ENCODE measurements around the gene LYRM9.

The LYRM9 gene

GRCh38 chr17:27878776-27879562 lies 14.2 kb downstream of the LYRM9 start:
- no peaks in the 10 kb centered on the region for H3K9me3 ChIP-seq
- no peaks in the 10 kb centered on the region for H3K27me3 ChIP-seq
- no peak for TF ChIP-seq CTCF (IDR thresholded peaks at IDR 0.05)
- H3K27ac ChIP-seq, result no peak overlapping the region
- H3K4me3 ChIP-seq (ENCODE audit: low read depth in 1 of 2, low read length in 1 of 2), result no peak overlapping the region
- no peaks in the 10 kb centered on the region for H3K4me1 ChIP-seq (ENCODE audit: control insufficient read depth in 1 of 2, insufficient read depth in 1 of 2, low read depth in 1 of 2, low read length in 1 of 2)
- H3K36me3 ChIP-seq, result no peaks in the 10 kb centered on the region

GRCh38 chr17:27873746-27874145 lies 19.4 kb downstream of the LYRM9 start:
- Histone ChIP-seq H3K4me1 (ENCODE audit: control insufficient read depth in 1 of 2, insufficient read depth in 1 of 2, low read depth in 1 of 2, low read length in 1 of 2) (no peaks in the 10 kb centered on the region), H3K9me3 (no peaks in the 10 kb centered on the region), H3K27me3 (no peaks in the 10 kb centered on the region), H3K4me3 (ENCODE audit: low read depth in 1 of 2, low read length in 1 of 2) (no peak overlapping the region), H3K36me3 (no peaks in the 10 kb centered on the region), H3K27ac (no peak overlapping the region)
- TF ChIP-seq CTCF (IDR thresholded peaks at IDR 0.05), result no peak

GRCh38 chr17:27873211-27873610 lies 20.0 kb downstream of the LYRM9 start:
- Histone ChIP-seq H3K4me3 (ENCODE audit: low read depth in 1 of 2, low read length in 1 of 2) (no peak overlapping the region), H3K36me3 (no peaks in the 10 kb centered on the region), H3K27ac (no peak overlapping the region), H3K27me3 (no peaks in the 10 kb centered on the region), H3K9me3 (no peaks in the 10 kb centered on the region), H3K4me1 (ENCODE audit: control insufficient read depth in 1 of 2, insufficient read depth in 1 of 2, low read depth in 1 of 2, low read length in 1 of 2) (no peaks in the 10 kb centered on the region)
- TF ChIP-seq CTCF (IDR thresholded peaks at IDR 0.05), result no peak

- no peak overlapping the region for H3K4me3 ChIP-seq (ENCODE audit: low read depth in 1 of 2, low read length in 1 of 2)
- no peaks in the 10 kb centered on the region for H3K9me3 ChIP-seq
- no peak overlapping the region for H3K27ac ChIP-seq
- no peak for TF ChIP-seq CTCF (IDR thresholded peaks at IDR 0.05)
- H3K27me3 ChIP-seq, result no peaks in the 10 kb centered on the region
- H3K4me1 ChIP-seq (ENCODE audit: control insufficient read depth in 1 of 2, insufficient read depth in 1 of 2, low read depth in 1 of 2, low read length in 1 of 2), result no peaks in the 10 kb centered on the region
- no peaks in the 10 kb centered on the region for H3K36me3 ChIP-seq
Observed at GRCh38 chr17:27872776-27873175, 20.4 kb downstream of the LYRM9 start.

GRCh38 chr17:27871407-27871806 lies 21.8 kb downstream of the LYRM9 start:
- H3K4me1 ChIP-seq (ENCODE audit: control insufficient read depth in 1 of 2, insufficient read depth in 1 of 2, low read depth in 1 of 2, low read length in 1 of 2), result no peaks in the 10 kb centered on the region
- H3K9me3 ChIP-seq, result no peaks in the 10 kb centered on the region
- H3K4me3 ChIP-seq (ENCODE audit: low read depth in 1 of 2, low read length in 1 of 2), result no peak overlapping the region
- no peak for TF ChIP-seq CTCF (IDR thresholded peaks at IDR 0.05)
- H3K27me3 ChIP-seq, result no peaks in the 10 kb centered on the region
- H3K36me3 ChIP-seq, result no peaks in the 10 kb centered on the region
- no peak overlapping the region for H3K27ac ChIP-seq
